Stimulated activated CD8-positive, alpha-beta memory T cell treated with anti-CD3 and anti-CD28 coated beads, Interleukin-4, amount 100 ng/mL, for 1 hour (primary cell): Measurements from ENCODE around the gene MYOZ3.
A peak's percentile ranks its signal among the peaks of the same experiment; 100 is the strongest.

ENCODE experiments used
- DNase-seq, 2 donors: peaks; one replicate each; pipeline ENCODE4 v3.0.0-alpha.2; 2020; ENCODE audit warnings: low read depth in 2 of 2, low spot score in 1 of 2

The MYOZ3 gene

GRCh38 chr5:150642567-150642927 lies 18.5 kb upstream of the MYOZ3 start:
- DNase-seq = no peak

GRCh38 chr5:150642991-150643710 lies 17.9 kb upstream of the MYOZ3 start:
- DNase-seq = no peak

- DNase-seq = no peak
Measured at GRCh38 chr5:150644058-150644457, 17.0 kb upstream of the MYOZ3 start.

GRCh38 chr5:150644514-150644913 lies 16.5 kb upstream of the MYOZ3 start:
- no peak for DNase-seq

- DNase-seq = no peak
Measured at GRCh38 chr5:150645070-150645700, 15.9 kb upstream of the MYOZ3 start.

- DNase-seq = no peak
Measured at GRCh38 chr5:150647275-150648251, 13.5 kb upstream of the MYOZ3 start.

- DNase-seq = no peak
Measured at GRCh38 chr5:150648294-150649107, 12.6 kb upstream of the MYOZ3 start.

- no peak for DNase-seq
Measured at GRCh38 chr5:150649108-150650020, 11.7 kb upstream of the MYOZ3 start.

- no peak for DNase-seq
Measured at GRCh38 chr5:150650021-150651006, 10.7 kb upstream of the MYOZ3 start.

- DNase-seq = no peak
Measured at GRCh38 chr5:150651382-150651781, 9.7 kb upstream of the MYOZ3 start.

- DNase-seq = no peak
Measured at GRCh38 chr5:150651924-150652671, 9.0 kb upstream of the MYOZ3 start.

GRCh38 chr5:150653145-150653761 lies 7.8 kb upstream of the MYOZ3 start:
- DNase-seq = no peak

GRCh38 chr5:150653762-150654556 lies 7.1 kb upstream of the MYOZ3 start:
- DNase-seq = no peak

- DNase-seq = no peak
Measured at GRCh38 chr5:150655221-150655620, 5.8 kb upstream of the MYOZ3 start.

GRCh38 chr5:150656191-150657132 lies 4.6 kb upstream of the MYOZ3 start:
- DNase-seq = peak; percentile 46 to 65

GRCh38 chr5:150658121-150658520 lies 2.9 kb upstream of the MYOZ3 start:
- no peak for DNase-seq
